HepG2 (cell line): ENCODE measurements around the gene THRA. TPM values are rescaled to one million over a fixed set of nuclear protein-coding genes. Genes with fewer than 3 reads are reported as not detected.

Experiments used
- AKAP8 ChIP-seq: sonication (generic); formaldehyde crosslinking; IDR thresholded peaks from 2 replicates; pipeline ENCODE4 v1.5.1; 2020; ENCODE audit warnings: mild to moderate bottlenecking, missing genetic modification reagents
- BCLAF1 ChIP-seq: fragments of 450-650 bp; IDR thresholded peaks from 2 replicates; pipeline ENCODE4 v1.6.1; 2017; ENCODE audit warnings: mild to moderate bottlenecking
- BORCS8-MEF2B ChIP-seq: sonication (generic); formaldehyde crosslinking; IDR thresholded peaks from 2 replicates; pipeline ENCODE4 v1.8.0; 2022; ENCODE audit warnings: mild to moderate bottlenecking, missing genetic modification reagents
- CBFB ChIP-seq: sonication (generic); formaldehyde crosslinking; IDR thresholded peaks from 2 replicates; pipeline ENCODE4 v1.4.0; 2020; ENCODE audit warnings: missing genetic modification reagents
- CEBPG ChIP-seq: IDR thresholded peaks from 2 replicates; pipeline ENCODE4 v1.6.1; 2016
- GATA4 ChIP-seq: sonication (generic); IDR thresholded peaks from 2 replicates; pipeline ENCODE4 v1.6.1; 2016; ENCODE audit warnings: antibody characterized with exemption, low read depth, borderline replicate concordance
- GRHL1 ChIP-seq: sonication (generic); formaldehyde crosslinking; conservative IDR thresholded peaks from 2 replicates; pipeline ENCODE4 v1.8.0; 2022; ENCODE audit warnings: missing genetic modification reagents
- HNRNPL ChIP-seq: fragments of 200-400 bp; formaldehyde crosslinking; IDR thresholded peaks from 2 replicates; pipeline ENCODE4 v1.6.1; 2017; ENCODE audit warnings: mild to moderate bottlenecking, low read depth, low read length
- KDM4B ChIP-seq: sonication (generic); formaldehyde crosslinking; IDR thresholded peaks from 2 replicates; pipeline ENCODE4 v1.4.0; 2020; ENCODE audit warnings: missing genetic modification reagents
- KLF11 ChIP-seq: IDR thresholded peaks from 2 replicates; pipeline ENCODE4 v1.6.1; 2016; ENCODE audit warnings: missing compliant biosample characterization
- PHF20 ChIP-seq: sonication (generic); formaldehyde crosslinking; IDR thresholded peaks from 2 replicates; pipeline ENCODE4 v1.5.0; 2020; ENCODE audit warnings: mild to moderate bottlenecking, missing genetic modification reagents
- REPIN1 ChIP-seq: sonication (generic); formaldehyde crosslinking; IDR thresholded peaks from 2 replicates; pipeline ENCODE4 v1.8.0; 2022; ENCODE audit warnings: missing genetic modification reagents, low read depth, mild to moderate bottlenecking, borderline replicate concordance
- ZBTB26 ChIP-seq: IDR thresholded peaks from 2 replicates; pipeline ENCODE4 v1.6.1; 2016; ENCODE audit warnings: missing compliant biosample characterization, missing genetic modification reagents, borderline replicate concordance
- ZBTB38 ChIP-seq: sonication (generic); formaldehyde crosslinking; IDR thresholded peaks from 2 replicates; pipeline ENCODE4 v1.5.1; 2020; ENCODE audit warnings: mild to moderate bottlenecking, missing genetic modification reagents
- ZFX ChIP-seq: sonication (generic); formaldehyde crosslinking; IDR thresholded peaks from 2 replicates; pipeline ENCODE4 v1.4.0; 2020; ENCODE audit warnings: mild to moderate bottlenecking, low read depth, missing genetic modification reagents, moderate library complexity
- ZNF34 ChIP-seq: sonication (generic); formaldehyde crosslinking; IDR thresholded peaks from 2 replicates; pipeline ENCODE4 v1.4.0; 2020; ENCODE audit warnings: mild to moderate bottlenecking, missing genetic modification reagents, borderline replicate concordance
- ZNF362 ChIP-seq: sonication (generic); formaldehyde crosslinking; IDR thresholded peaks from 2 replicates; pipeline ENCODE4 v1.4.0; 2020; ENCODE audit warnings: missing genetic modification reagents, mild to moderate bottlenecking, borderline replicate concordance
- ZNF543 ChIP-seq: sonication (generic); formaldehyde crosslinking; IDR thresholded peaks from 2 replicates; pipeline ENCODE4 v1.4.0; 2020; ENCODE audit warnings: mild to moderate bottlenecking, missing genetic modification reagents
- ZNF564 ChIP-seq: sonication (generic); formaldehyde crosslinking; IDR thresholded peaks from 2 replicates; pipeline ENCODE4 v1.8.1; 2023; ENCODE audit warnings: mild to moderate bottlenecking, missing genetic modification reagents
- ZNF737 ChIP-seq: sonication (generic); formaldehyde crosslinking; IDR thresholded peaks from 2 replicates; pipeline ENCODE4 v1.5.0; 2020; ENCODE audit warnings: missing genetic modification reagents, mild to moderate bottlenecking, borderline replicate concordance
- ZNF792 ChIP-seq: IDR thresholded peaks from 2 replicates; pipeline ENCODE4 v1.6.1; 2016
- ZNF891 ChIP-seq: sonication (generic); formaldehyde crosslinking; IDR thresholded peaks from 2 replicates; pipeline ENCODE4 v1.5.0; 2020; ENCODE audit warnings: mild to moderate bottlenecking, missing genetic modification reagents
- ZSCAN29 ChIP-seq: sonication (generic); formaldehyde crosslinking; conservative IDR thresholded peaks from 2 replicates; pipeline ENCODE4 v1.4.0; 2020; ENCODE audit warnings: mild to moderate bottlenecking, missing genetic modification reagents
- polyA plus RNA-seq, 8 experiments: library from polyadenylated mRNA; depleted of rRNA in 3 of 8; stranded (reverse) in 7 of 8; unstranded in 1 of 8; fragments of >200 nt; fragmentation: Illumina TruSeq in 4 of 8; extraction: Trizol in 4 of 8; gene quantifications; 2 replicates each; pipeline versions ENCODE4 v1.2.1 to v1.2.3, GENCODE V29; 2011 to 2016; ENCODE audit warnings: low read depth in 4 of 8, missing spikeins in 1 of 8, mixed read lengths in 1 of 8; ENCODE audit not compliant: insufficient read depth in 1 of 8
- total RNA-seq, 5 experiments: library from RNA; depleted of rRNA; stranded (reverse); fragments of >200 nt; fragmentation: Illumina TruSeq; extraction: Trizol; gene quantifications; 2 replicates each; pipeline ENCODE4 v1.2.3, GENCODE V29; 2016; ENCODE audit warnings: low read depth in 1 of 5

THRA gene
- total and polyA plus RNA-seq, 2 of the 13 experiments (the other 11 are each of a cell fraction or from before 2014, with no cell fraction given), result 8.0 to 9.9 TPM

GRCh38 chr17:40139566-40140058, 76.8 kb downstream of the THRA start (continued):
- no peak; the same call in 1 of the 2 replicates for TF ChIP-seq BORCS8-MEF2B (CRISPR knock-in tag)
- TF ChIP-seq ZBTB26 (CRISPR knock-in tag), result no peak
- TF ChIP-seq PHF20 (CRISPR knock-in tag), result no peak
- 0 out of 2 replicates have a peak, but pooled peaks have one; percentile 55 for TF ChIP-seq ZSCAN29 (CRISPR knock-in tag)
- TF ChIP-seq ZNF891 (CRISPR knock-in tag), result no peak; the same call in 1 of the 2 replicates
- peak; percentile 23; the same call in 1 of the 2 replicates for TF ChIP-seq ZBTB38 (CRISPR knock-in tag)
- TF ChIP-seq REPIN1 (CRISPR knock-in tag), result no peak; the same call in 1 of the 2 replicates
- no peak for TF ChIP-seq ZNF543
- no peak; the same call in 1 of the 2 replicates for TF ChIP-seq AKAP8 (CRISPR knock-in tag)
- TF ChIP-seq CBFB (CRISPR knock-in tag), result no peak
- TF ChIP-seq CEBPG, result no peak
- no peak for TF ChIP-seq GRHL1
- TF ChIP-seq ZNF34 (CRISPR knock-in tag), result no peak
- no peak for TF ChIP-seq ZNF362 (CRISPR knock-in tag)
- no peak for TF ChIP-seq ZNF737 (CRISPR knock-in tag)
- TF ChIP-seq GATA4, result no peak
- TF ChIP-seq KLF11 (CRISPR knock-in tag), result no peak; the same call in 1 of the 2 replicates
- 0 out of 2 replicates have a peak, but pooled peaks have one; percentile 3 for TF ChIP-seq ZNF564
- TF ChIP-seq BCLAF1, result no peak
- no peak for TF ChIP-seq ZFX
- 0 out of 2 replicates have a peak, but pooled peaks have one; percentile 65 for TF ChIP-seq KDM4B
- TF ChIP-seq HNRNPL, result no peak
- TF ChIP-seq ZNF792 (CRISPR knock-in tag), result no peak; the same call in 1 of the 2 replicates
